GM12801 (cell line): ENCODE measurements around the gene DNAJC5.

Source experiments
- TF ChIP-seq, protein P1 (sequence below): IDR thresholded peaks from one replicate; pipeline ENCODE4 v1.5.1; 2011; ENCODE audit warnings: control low read depth; ENCODE audit not compliant: insufficient read length; ENCODE audit errors: extremely low read depth

DNAJC5 gene

DNA sequence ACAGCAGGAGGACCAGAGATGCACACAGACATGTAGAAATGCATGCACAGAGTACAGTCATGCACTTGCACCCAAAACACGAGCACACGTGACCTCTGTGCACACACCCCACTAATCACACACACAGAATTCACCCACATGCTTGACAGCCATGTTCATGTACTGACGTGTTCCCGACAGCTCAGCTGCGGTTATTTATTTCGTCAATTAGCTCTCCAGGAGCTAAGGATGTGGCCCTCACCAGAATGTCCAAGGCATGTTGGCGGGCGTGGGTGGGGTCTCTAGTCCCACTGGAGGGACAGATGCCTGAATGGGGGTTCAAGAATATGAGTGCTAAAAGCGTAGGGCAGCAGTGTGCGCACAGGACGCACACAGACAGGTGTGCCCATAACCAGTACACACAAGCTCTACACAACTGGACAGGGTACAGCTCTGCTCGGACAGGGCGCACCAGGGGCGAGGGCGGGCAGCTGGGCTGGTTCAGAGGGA, 85.4 kb downstream of the DNAJC5 start:
- TF ChIP-seq, protein P1, sequence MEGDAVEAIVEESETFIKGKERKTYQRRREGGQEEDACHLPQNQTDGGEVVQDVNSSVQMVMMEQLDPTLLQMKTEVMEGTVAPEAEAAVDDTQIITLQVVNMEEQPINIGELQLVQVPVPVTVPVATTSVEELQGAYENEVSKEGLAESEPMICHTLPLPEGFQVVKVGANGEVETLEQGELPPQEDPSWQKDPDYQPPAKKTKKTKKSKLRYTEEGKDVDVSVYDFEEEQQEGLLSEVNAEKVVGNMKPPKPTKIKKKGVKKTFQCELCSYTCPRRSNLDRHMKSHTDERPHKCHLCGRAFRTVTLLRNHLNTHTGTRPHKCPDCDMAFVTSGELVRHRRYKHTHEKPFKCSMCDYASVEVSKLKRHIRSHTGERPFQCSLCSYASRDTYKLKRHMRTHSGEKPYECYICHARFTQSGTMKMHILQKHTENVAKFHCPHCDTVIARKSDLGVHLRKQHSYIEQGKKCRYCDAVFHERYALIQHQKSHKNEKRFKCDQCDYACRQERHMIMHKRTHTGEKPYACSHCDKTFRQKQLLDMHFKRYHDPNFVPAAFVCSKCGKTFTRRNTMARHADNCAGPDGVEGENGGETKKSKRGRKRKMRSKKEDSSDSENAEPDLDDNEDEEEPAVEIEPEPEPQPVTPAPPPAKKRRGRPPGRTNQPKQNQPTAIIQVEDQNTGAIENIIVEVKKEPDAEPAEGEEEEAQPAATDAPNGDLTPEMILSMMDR: no peak

DNA sequence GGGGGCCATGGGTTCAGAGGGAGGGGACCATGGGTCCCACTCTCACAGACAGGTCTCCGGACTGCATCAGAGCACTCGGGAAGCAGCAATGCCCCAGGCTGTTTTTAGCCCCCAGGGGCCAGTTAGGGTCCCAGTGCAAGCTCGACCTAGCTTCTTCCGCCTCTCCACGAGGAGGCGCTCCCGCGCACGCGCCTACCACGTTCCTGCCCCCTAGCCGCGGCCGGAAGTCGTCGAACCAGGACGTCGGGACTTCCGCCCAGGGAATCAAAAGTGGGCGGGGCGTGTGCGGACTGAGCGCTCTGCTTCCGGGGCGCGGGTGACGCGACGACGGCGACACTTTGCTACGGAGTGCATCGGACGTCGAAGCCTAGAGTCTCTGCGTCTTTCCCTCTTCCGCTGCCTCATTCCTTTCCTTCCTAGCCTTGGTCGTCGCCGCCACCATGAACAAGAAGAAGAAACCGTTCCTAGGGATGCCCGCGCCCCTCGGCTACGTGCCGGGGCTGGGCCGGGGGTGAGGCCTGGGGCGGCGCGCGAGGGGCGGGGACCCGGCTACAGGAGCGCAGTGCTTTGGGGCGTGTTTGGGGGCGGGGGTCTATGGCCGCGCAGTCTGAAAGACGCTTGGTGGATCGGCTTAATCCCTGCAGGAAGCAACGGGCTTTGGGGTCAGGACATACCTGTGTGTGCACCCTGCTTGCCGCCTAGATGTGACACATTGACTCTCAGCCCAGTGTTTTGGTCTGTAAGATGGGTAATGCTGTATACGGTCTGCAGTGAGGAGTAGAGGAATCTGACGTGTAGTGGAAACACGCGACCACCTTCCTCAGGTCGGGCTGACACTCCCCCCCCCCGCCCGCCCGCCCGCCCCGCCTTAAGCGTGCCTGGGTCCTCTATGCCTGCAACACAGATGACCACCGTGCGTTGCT, 86.1 kb downstream of the DNAJC5 start, which contains the start of gene PRPF6:
Gene PRPF6, plus strand, starts transcription at position 327 of the 923 bp plus-strand sequence. Its CDS starts 114 bp downstream, at position 441.
- TF ChIP-seq, protein P1: no peak

DNA sequence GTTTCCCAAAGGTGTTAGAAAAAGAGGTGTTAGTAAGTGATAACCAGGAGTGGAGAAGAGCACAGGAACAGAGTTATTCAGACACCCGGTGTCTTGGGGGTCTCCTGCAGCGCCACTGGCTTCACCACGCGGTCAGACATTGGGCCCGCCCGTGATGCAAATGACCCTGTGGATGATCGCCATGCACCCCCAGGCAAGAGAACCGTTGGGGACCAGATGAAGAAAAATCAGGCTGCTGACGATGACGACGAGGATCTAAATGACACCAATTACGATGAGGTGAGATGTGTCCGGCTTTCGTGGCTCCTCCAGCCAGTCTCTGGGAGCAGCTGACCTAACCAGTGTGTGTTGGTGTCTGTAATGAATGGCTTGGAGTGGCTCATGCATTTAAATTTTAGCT, 88.0 kb downstream of the DNAJC5 start:
- TF ChIP-seq, protein P1: no peak
